T follicular helper cell (primary cell): ENCODE results near the gene ARHGAP15.

Source experiments
- DNase-seq: peaks from one replicate; pipeline ENCODE4 v3.0.0-alpha.2; 2020; ENCODE audit warnings: low read depth

ARHGAP15 gene

GRCh38 chr2:143581134-143581533 lies 451.9 kb downstream of the ARHGAP15 start:
- no peak for DNase-seq

DNA sequence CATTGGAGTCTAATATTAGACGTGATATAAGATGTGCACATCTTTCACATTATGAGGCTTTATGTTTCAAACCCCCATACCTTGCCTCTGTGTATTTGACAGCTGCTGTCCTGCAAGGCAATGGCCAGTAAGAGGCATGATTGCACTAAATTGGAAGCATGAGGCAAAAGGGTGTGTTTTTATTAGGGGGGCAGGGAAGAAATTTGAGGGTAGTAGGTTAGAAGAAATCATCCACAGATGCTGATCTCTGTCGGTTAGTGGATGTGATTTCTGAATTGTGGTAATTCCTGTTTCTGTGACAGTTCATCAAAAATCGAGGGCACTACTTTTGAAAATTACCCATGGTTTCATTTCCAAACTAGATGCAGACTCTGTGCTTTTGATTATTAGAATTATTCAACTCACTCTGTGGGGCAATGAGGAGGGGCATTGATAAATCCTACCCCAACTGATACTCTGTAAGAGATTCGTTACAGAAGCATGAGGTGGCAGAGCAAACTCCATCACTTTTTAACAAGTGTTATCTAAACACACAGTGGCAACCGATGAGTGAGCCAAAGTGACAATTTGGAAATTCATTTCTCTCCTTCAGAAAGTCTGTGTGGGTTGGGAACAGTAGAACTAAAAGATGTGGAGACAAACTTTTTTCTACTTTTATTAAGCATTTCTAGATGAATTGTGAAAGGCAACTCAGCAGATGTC lies 453.0 kb downstream of the ARHGAP15 start:
- DNase-seq = no peak

GRCh38 chr2:143584936-143585335 lies 455.7 kb downstream of the ARHGAP15 start:
- DNase-seq = no peak

- no peak for DNase-seq
Observed at GRCh38 chr2:143586119-143586518, 456.9 kb downstream of the ARHGAP15 start.

DNA sequence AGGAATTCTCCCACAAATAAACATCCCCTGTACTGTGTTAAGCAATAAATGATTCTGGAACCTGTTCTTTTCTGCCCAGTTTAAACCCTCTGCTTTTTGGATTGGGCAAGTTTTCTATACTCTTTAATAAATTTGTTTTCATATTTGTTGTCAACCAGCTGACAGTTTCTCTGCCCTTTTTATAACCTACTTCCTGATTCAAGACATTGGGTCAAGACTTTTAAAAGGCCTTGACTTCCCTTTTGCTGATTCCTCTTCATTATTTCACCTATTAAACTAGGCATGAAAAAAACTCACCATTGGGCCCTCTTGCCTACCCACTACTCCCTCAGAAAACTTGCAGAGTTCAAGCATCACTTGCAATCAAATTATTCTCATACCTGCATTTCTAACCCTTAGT lies 459.5 kb downstream of the ARHGAP15 start:
- DNase-seq = no peak

DNA sequence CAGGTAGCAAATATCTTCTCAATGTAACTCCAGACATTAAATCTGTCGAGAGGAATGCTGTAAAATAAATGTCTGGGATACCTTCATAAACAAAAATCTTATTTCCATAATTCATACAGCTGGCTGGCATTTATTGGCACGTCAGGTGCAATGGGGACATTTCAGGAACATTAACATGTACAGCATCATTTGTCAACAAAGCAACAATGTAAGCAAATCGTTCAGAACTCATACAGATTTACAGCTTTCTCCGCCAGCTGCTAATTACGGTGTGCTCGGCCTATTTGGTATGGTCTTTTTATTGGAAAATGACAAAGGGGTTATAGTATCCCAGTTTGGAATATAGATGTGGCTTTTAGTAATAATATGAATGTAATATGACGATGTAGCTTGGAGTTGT lies 464.9 kb downstream of the ARHGAP15 start:
- no peak for DNase-seq

- no peak for DNase-seq
Observed at GRCh38 chr2:143594745-143595144, 465.5 kb downstream of the ARHGAP15 start.

DNA sequence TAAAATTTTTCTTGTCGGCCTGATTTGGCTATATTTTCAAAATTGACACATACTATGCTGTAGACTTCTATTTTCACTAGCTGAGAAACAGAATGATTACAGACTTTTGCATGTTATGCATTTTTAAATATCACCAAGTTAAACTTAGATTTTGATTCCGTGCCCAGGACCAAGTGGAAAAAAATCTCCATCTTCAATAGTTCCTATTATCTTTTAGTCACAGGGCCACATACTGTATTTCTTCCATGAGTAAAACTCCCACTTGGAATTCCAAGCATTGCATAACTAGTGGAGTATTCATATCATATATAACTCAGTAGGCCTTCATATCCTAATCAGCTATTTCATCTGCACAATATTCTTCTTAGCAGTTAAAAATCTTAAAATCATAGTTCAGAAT lies 470.9 kb downstream of the ARHGAP15 start:
- DNase-seq = no peak

- DNase-seq = no peak
Observed at GRCh38 chr2:143601828-143602227, 472.6 kb downstream of the ARHGAP15 start.

DNA sequence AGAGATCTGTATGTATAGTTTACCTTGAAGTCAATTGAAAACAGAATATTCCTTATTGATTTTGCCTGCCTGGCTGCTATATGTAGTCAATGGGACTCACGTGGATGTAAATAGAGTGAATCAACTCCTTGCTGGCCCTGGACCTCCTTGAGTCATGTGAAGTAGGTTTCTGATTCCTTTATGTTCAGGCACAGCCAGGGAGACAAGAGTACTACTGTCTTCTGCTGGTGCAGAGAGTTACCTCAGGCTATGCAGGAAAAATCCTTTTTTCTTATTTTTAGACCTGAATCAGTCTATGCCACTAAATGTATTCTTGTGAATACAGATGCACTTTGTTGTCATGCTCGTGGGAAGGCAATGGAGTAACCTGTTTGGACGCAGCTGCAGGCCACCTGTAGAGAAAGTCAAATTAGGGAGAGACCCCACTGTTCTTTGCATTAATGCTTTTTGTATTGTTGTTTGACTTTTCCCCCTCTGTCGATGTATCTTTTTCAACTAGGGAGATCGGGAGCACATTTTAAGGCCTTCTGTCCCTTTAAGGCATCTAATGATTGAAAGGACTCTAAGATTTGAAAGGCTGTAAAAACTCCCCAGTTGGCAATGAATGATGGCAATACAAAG lies 473.9 kb downstream of the ARHGAP15 start:
- no peak for DNase-seq

- DNase-seq = no peak
Observed at GRCh38 chr2:143603846-143604565, 474.8 kb downstream of the ARHGAP15 start.

DNA sequence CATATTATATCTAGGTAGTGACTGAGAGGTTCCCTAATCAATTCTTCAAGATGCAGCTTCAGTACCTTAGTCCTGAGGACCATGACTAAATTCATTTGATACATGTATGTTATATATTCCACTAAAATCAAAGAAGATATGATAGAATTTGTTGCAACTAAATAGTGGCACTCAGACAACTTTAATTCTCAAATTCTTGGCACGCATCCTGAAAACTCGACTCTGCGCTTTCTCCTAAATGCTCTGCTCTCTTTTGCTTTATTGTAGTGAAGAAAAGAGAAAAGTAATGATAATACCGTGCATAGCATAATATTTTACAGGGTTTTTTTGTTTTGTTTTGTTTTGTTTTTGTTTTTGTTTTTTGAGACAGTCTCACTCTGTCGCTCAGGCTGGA lies 475.3 kb downstream of the ARHGAP15 start:
- no peak for DNase-seq

DNA sequence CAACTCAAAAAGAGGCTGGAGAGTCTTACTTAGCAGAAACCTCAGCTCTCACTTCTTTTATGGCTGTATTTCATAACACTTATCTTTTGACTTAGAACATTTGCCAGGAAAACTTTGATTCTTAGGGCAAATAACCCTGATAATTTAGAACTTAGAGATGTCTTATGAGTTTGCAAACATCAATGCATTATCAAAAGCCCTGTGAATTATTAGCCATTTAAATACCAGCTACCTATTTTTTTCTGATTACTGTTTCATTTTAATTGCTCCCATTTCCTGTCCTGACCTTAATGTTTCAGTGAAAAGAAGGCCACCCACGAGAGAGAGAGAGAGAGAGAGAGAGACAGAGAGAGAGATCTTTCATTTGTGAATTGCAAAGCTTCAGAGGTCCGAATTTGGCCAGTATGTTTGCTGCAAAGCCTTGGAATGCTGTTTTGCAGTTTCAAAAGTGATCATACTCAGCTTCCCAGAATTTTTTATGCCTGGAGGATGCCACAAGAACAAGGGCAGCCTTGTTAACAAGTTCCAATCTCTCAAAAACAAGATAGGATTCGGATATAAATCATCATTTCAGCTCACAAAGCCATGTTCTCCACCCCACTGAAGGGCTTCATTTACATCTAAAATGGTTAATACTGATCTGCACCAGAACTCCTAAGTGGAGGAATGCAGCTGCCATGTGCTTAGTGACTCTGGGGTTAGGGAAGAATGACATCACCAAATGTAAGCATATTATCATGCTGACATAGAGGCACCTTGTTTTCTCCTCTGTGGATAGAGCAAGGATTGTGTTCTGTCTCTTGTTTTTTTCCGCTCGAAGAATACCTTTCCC lies 478.2 kb downstream of the ARHGAP15 start:
- no peak for DNase-seq

- DNase-seq = no peak
Observed at GRCh38 chr2:143608063-143608423, 478.8 kb downstream of the ARHGAP15 start.

DNA sequence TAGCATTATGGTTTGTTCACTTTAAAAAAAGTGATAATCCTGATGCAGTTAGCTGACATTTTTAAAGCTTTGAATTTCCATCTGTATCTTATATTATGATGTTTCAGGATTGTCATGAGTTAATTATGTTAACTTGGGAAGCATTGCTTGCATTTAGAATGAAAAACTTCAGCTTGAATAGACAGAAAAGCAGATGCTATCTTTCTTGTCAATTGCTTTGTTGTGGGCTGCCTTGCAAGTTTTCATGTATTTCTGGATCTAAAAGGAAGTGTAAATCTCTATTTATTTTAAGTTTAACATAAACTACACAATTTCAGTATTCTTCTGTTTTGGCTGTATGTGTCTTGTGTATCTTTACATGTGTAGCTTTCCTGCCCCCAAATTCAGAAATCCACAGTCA lies 479.5 kb downstream of the ARHGAP15 start:
- DNase-seq = no peak

GRCh38 chr2:143611336-143611735 lies 482.1 kb downstream of the ARHGAP15 start:
- no peak for DNase-seq

GRCh38 chr2:143615562-143615961 lies 486.3 kb downstream of the ARHGAP15 start:
- DNase-seq = no peak

GRCh38 chr2:143616452-143616851 lies 487.2 kb downstream of the ARHGAP15 start:
- DNase-seq = no peak

GRCh38 chr2:143617803-143618415 lies 488.7 kb downstream of the ARHGAP15 start:
- no peak for DNase-seq

DNA sequence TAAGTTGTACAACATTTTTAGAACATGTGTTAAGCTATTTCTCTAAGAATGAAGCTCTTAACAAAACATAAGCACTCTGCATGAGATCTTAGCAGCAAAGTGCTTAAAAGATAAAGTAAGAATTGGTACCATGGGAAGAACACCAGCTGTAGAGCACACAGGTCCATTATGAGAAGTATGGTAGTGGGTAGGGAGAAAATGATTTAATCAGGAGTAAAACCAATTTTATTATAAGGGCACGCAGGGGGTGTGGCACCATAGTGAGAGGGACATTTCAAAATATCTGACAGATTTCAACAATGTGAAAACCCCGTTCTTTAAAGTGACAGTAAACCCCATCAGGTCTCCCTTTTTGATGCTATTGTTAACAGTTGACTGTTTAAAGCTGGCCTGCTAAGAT lies 492.9 kb downstream of the ARHGAP15 start:
- no peak for DNase-seq

- DNase-seq = no peak
Observed at GRCh38 chr2:143623231-143623908, 494.2 kb downstream of the ARHGAP15 start.
